ENCODE measurements around the gene WIZ.

WIZ gene

GRCh38 chr19:15426485-15427349 is 23.0 kb downstream of the WIZ start:
- no CpG with 5 or more reads among the region's 16 CpGs for WGBS (ENCODE audit: extremely low coverage, insufficient coverage, low lambda C conversion rate)
- Histone ChIP-seq H4K5ac (ENCODE audit: low read length) (no peak overlapping the region), H2BK5ac (ENCODE audit: low read length) (no peak overlapping the region), H3K9ac (ENCODE audit: low read length) (no peak overlapping the region), H3K27me3 (ENCODE audit: insufficient read depth, low read length, poor library complexity) (no peaks in the 10 kb centered on the region), H3K23ac (ENCODE audit: low read length) (no peak overlapping the region), H2BK15ac (replicated peaks; ENCODE audit: low read depth) (no peak overlapping the region), H3K79me2 (ENCODE audit: control insufficient read depth, insufficient read depth, low read length) (peaks cover 21% of the 10 kb centered on the region), H4K8ac (ENCODE audit: low read depth, low read length) (no peak overlapping the region), H3K27ac (ENCODE audit: low read depth, low read length) (no peak overlapping the region), H3K4ac (ENCODE audit: low read depth, low read length) (no peak overlapping the region), H3K4me2 (ENCODE audit: low read length) (no peak overlapping the region), H3K36me3 (ENCODE audit: control insufficient read depth, insufficient read depth, low read length) (peaks cover 16% of the 10 kb centered on the region), H3K18ac (ENCODE audit: low read length) (no peak overlapping the region), H3K4me3 (ENCODE audit: low read length) (no peak overlapping the region), H3K79me1 (ENCODE audit: low read length) (peaks cover 15% of the 10 kb centered on the region), H2AK5ac (ENCODE audit: low read length) (no peak overlapping the region), H2BK120ac (ENCODE audit: low read depth, low read length) (no peak overlapping the region), H3K56ac (ENCODE audit: low read length) (no peak overlapping the region), H3K4me1 (ENCODE audit: control insufficient read depth, low read depth, low read length) (peaks cover 5% of the 10 kb centered on the region)
- peak; percentile 11 for DNase-seq

GRCh38 chr19:15425321-15425950 is 24.3 kb downstream of the WIZ start:
- H2BK5ac ChIP-seq (ENCODE audit: low read length): no peak overlapping the region
- no peaks in the 10 kb centered on the region for H3K4me1 ChIP-seq (ENCODE audit: control insufficient read depth, low read depth, low read length)
- H3K18ac ChIP-seq (ENCODE audit: low read length): no peak overlapping the region
- no peaks in the 10 kb centered on the region for H3K27me3 ChIP-seq (ENCODE audit: insufficient read depth, low read length, poor library complexity)
- H3K36me3 ChIP-seq (ENCODE audit: control insufficient read depth, insufficient read depth, low read length): peaks cover 16% of the 10 kb centered on the region
- no peak overlapping the region for H4K5ac ChIP-seq (ENCODE audit: low read length)
- peaks cover 5% of the 10 kb centered on the region for H3K79me1 ChIP-seq (ENCODE audit: low read length)
- H4K8ac ChIP-seq (ENCODE audit: low read depth, low read length): no peak overlapping the region
- no peak overlapping the region for H2BK120ac ChIP-seq (ENCODE audit: low read depth, low read length)
- no peak overlapping the region for H3K27ac ChIP-seq (ENCODE audit: low read depth, low read length)
- no CpG with 5 or more reads among the region's 36 CpGs for WGBS (ENCODE audit: extremely low coverage, insufficient coverage, low lambda C conversion rate)
- H3K4ac ChIP-seq (ENCODE audit: low read depth, low read length): no peak overlapping the region
- no peak overlapping the region for H3K23ac ChIP-seq (ENCODE audit: low read length)
- H2AK5ac ChIP-seq (ENCODE audit: low read length): no peak overlapping the region
- H3K4me2 ChIP-seq (ENCODE audit: low read length): no peak overlapping the region
- no peak overlapping the region for H3K56ac ChIP-seq (ENCODE audit: low read length)
- no peak for DNase-seq
- no peak overlapping the region for H3K4me3 ChIP-seq (ENCODE audit: low read length)
- H3K79me2 ChIP-seq (ENCODE audit: control insufficient read depth, insufficient read depth, low read length): peaks cover 9% of the 10 kb centered on the region
- no peak overlapping the region for H3K9ac ChIP-seq (ENCODE audit: low read length)
- H2BK15ac ChIP-seq (replicated peaks; ENCODE audit: low read depth): no peak overlapping the region

DNA sequence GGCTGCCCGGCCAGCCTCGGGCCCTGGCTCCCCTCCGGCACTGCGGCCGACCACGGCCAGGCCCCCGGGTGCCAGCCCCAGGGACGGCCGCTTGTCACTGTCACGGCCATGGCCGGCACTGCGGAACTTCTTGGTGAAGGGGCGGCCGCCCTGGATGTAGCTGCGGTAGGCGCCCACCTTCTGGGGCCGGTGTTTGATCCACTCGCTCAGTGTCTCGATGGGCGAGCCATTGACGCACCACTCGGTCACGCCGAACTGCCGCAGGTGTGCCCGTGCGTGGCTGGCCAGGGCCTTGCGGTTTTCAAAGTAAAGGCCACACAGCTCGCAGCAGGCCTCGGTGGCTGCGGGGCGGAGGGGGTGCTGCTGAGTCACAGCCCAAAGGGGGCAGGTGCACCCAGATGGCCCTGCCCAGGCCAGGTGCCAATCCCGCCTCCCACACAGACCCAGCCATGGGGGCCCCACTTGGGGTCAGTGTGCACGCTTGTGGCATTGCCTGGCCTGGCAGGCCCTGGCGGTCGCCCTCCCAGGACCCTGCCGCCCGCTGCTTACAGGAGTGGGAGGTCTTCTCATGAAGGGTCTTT is 25.0 kb downstream of the WIZ start:
- no peak overlapping the region for H3K18ac ChIP-seq (ENCODE audit: low read length)
- H3K9ac ChIP-seq (ENCODE audit: low read length): no peak overlapping the region
- no peak overlapping the region for H3K56ac ChIP-seq (ENCODE audit: low read length)
- H3K4ac ChIP-seq (ENCODE audit: low read depth, low read length): no peak overlapping the region
- no peak for DNase-seq
- no peaks in the 10 kb centered on the region for H3K27me3 ChIP-seq (ENCODE audit: insufficient read depth, low read length, poor library complexity)
- H3K27ac ChIP-seq (ENCODE audit: low read depth, low read length): no peak overlapping the region
- no peak overlapping the region for H2BK5ac ChIP-seq (ENCODE audit: low read length)
- H3K4me1 ChIP-seq (ENCODE audit: control insufficient read depth, low read depth, low read length): no peaks in the 10 kb centered on the region
- no peak overlapping the region for H2AK5ac ChIP-seq (ENCODE audit: low read length)
- H3K79me1 ChIP-seq (ENCODE audit: low read length): peaks cover 4% of the 10 kb centered on the region
- H4K5ac ChIP-seq (ENCODE audit: low read length): no peak overlapping the region
- peaks cover 16% of the 10 kb centered on the region for H3K36me3 ChIP-seq (ENCODE audit: control insufficient read depth, insufficient read depth, low read length)
- no peak overlapping the region for H3K23ac ChIP-seq (ENCODE audit: low read length)
- peaks cover 3% of the 10 kb centered on the region for H3K79me2 ChIP-seq (ENCODE audit: control insufficient read depth, insufficient read depth, low read length)
- no peak overlapping the region for H3K4me2 ChIP-seq (ENCODE audit: low read length)
- no peak overlapping the region for H3K4me3 ChIP-seq (ENCODE audit: low read length)
- no CpG with 5 or more reads among the region's 38 CpGs for WGBS (ENCODE audit: extremely low coverage, insufficient coverage, low lambda C conversion rate)
- H2BK15ac ChIP-seq (replicated peaks; ENCODE audit: low read depth): no peak overlapping the region
- no peak overlapping the region for H2BK120ac ChIP-seq (ENCODE audit: low read depth, low read length)
- H4K8ac ChIP-seq (ENCODE audit: low read depth, low read length): no peak overlapping the region

DNA sequence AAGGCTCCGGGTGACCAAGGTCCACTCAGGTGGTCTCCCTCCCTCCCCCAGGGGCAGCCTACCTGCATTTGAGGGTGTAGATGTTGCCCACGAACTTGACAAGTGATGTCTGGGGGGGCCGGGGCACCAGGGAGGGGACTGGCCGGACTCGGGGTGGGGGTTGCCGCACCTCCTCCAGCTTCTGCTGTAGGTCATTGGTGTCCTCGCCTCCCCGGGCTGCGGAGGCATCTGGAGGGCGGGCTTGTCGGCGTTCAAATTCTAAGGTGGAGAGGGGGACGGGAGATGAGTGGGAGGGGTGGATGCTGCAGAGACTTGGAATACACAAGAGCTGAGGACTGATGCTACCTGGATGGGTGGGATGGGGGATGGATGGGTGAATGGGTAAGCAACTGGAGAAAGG is 25.6 kb downstream of the WIZ start:
- no peak overlapping the region for H3K56ac ChIP-seq (ENCODE audit: low read length)
- no peak overlapping the region for H3K23ac ChIP-seq (ENCODE audit: low read length)
- H3K4me1 ChIP-seq (ENCODE audit: control insufficient read depth, low read depth, low read length): no peaks in the 10 kb centered on the region
- no peak overlapping the region for H2AK5ac ChIP-seq (ENCODE audit: low read length)
- DNase-seq: no peak
- no peak overlapping the region for H4K8ac ChIP-seq (ENCODE audit: low read depth, low read length)
- H3K36me3 ChIP-seq (ENCODE audit: control insufficient read depth, insufficient read depth, low read length): peaks cover 16% of the 10 kb centered on the region
- H3K4me3 ChIP-seq (ENCODE audit: low read length): no peak overlapping the region
- H2BK120ac ChIP-seq (ENCODE audit: low read depth, low read length): no peak overlapping the region
- no peak overlapping the region for H3K27ac ChIP-seq (ENCODE audit: low read depth, low read length)
- no peak overlapping the region for H3K18ac ChIP-seq (ENCODE audit: low read length)
- no peak overlapping the region for H2BK15ac ChIP-seq (replicated peaks; ENCODE audit: low read depth)
- H3K4me2 ChIP-seq (ENCODE audit: low read length): no peak overlapping the region
- H4K5ac ChIP-seq (ENCODE audit: low read length): no peak overlapping the region
- no peak overlapping the region for H2BK5ac ChIP-seq (ENCODE audit: low read length)
- H3K79me2 ChIP-seq (ENCODE audit: control insufficient read depth, insufficient read depth, low read length): peaks cover 2% of the 10 kb centered on the region
- no CpG with 5 or more reads among the region's 13 CpGs for WGBS (ENCODE audit: extremely low coverage, insufficient coverage, low lambda C conversion rate)
- peaks cover 3% of the 10 kb centered on the region for H3K79me1 ChIP-seq (ENCODE audit: low read length)
- no peak overlapping the region for H3K4ac ChIP-seq (ENCODE audit: low read depth, low read length)
- no peak overlapping the region for H3K9ac ChIP-seq (ENCODE audit: low read length)
- no peaks in the 10 kb centered on the region for H3K27me3 ChIP-seq (ENCODE audit: insufficient read depth, low read length, poor library complexity)

- H3K79me2 ChIP-seq (ENCODE audit: control insufficient read depth, insufficient read depth, low read length): peaks cover 6% of the 10 kb centered on the region
- H2BK5ac ChIP-seq (ENCODE audit: low read length): no peak overlapping the region
- H2AK5ac ChIP-seq (ENCODE audit: low read length): no peak overlapping the region
- H3K56ac ChIP-seq (ENCODE audit: low read length): no peak overlapping the region
- no peak overlapping the region for H4K5ac ChIP-seq (ENCODE audit: low read length)
- no CpG with 5 or more reads among the region's 6 CpGs for WGBS (ENCODE audit: extremely low coverage, insufficient coverage, low lambda C conversion rate)
- no peak overlapping the region for H3K18ac ChIP-seq (ENCODE audit: low read length)
- no peak overlapping the region for H3K4me2 ChIP-seq (ENCODE audit: low read length)
- H3K27me3 ChIP-seq (ENCODE audit: insufficient read depth, low read length, poor library complexity): no peaks in the 10 kb centered on the region
- DNase-seq: no peak
- no peak overlapping the region for H3K9ac ChIP-seq (ENCODE audit: low read length)
- H3K4ac ChIP-seq (ENCODE audit: low read depth, low read length): no peak overlapping the region
- no peak overlapping the region for H3K4me3 ChIP-seq (ENCODE audit: low read length)
- H3K27ac ChIP-seq (ENCODE audit: low read depth, low read length): no peak overlapping the region
- no peak overlapping the region for H2BK15ac ChIP-seq (replicated peaks; ENCODE audit: low read depth)
- peaks cover 16% of the 10 kb centered on the region for H3K36me3 ChIP-seq (ENCODE audit: control insufficient read depth, insufficient read depth, low read length)
- no peak overlapping the region for H4K8ac ChIP-seq (ENCODE audit: low read depth, low read length)
- H3K79me1 ChIP-seq (ENCODE audit: low read length): no peaks in the 10 kb centered on the region
- no peaks in the 10 kb centered on the region for H3K4me1 ChIP-seq (ENCODE audit: control insufficient read depth, low read depth, low read length)
- H3K23ac ChIP-seq (ENCODE audit: low read length): no peak overlapping the region
- H2BK120ac ChIP-seq (ENCODE audit: low read depth, low read length): no peak overlapping the region
Measured at GRCh38 chr19:15423130-15423529, 26.6 kb downstream of the WIZ start.

All from mesendoderm (in vitro differentiated cells).